Keratinocyte (primary cell): ENCODE data around the gene RFC1. TPM values are rescaled to one million over a fixed set of nuclear protein-coding genes. Genes with fewer than 3 reads are reported as not detected.
A peak's percentile ranks its signal among the peaks of the same experiment; 100 is the strongest.

Experiments used
- DNase-seq: peaks from one replicate; pipeline ENCODE4 v3.0.0-alpha.2; 2011; ENCODE audit warnings: low read depth, missing footprints, low spot score
- FAIRE-seq: peaks from 2 replicates; lab custom pipeline; 2011; peaks lifted over from hg19 to GRCh38; lab: Jason Lieb, UNC
- H2AFZ ChIP-seq: 2 replicates; pipeline ENCODE4 v1.6.0; 2012; ENCODE audit warnings: low read length, control low read depth, inconsistent platforms; ENCODE audit not compliant: control insufficient read depth
- H3K27ac ChIP-seq: 2 replicates; pipeline ENCODE4 v1.5.1; 2011; ENCODE audit warnings: low read length; ENCODE audit not compliant: control insufficient read depth, insufficient read depth
- H3K27me3 ChIP-seq: 3 replicates; pipeline ENCODE4 v1.6.0; 2011; ENCODE audit warnings: low read length; ENCODE audit not compliant: control insufficient read depth, insufficient read depth; ENCODE audit errors: extremely low read depth
- H3K36me3 ChIP-seq, 2 experiments: 2 replicates in 1 of 2; 3 replicates in 1 of 2; pipeline ENCODE4 v1.5.1; 2011; ENCODE audit warnings: low read length in 2 of 2, mild to moderate bottlenecking in 1 of 2; ENCODE audit not compliant: control insufficient read depth in 2 of 2, insufficient read depth in 2 of 2; ENCODE audit errors: extremely low read depth in 1 of 2
- H3K4me1 ChIP-seq: 3 replicates; pipeline ENCODE4 v1.5.1; 2011; ENCODE audit warnings: low read length; ENCODE audit not compliant: control insufficient read depth, insufficient read depth; ENCODE audit errors: extremely low read depth
- H3K4me2 ChIP-seq: 3 replicates; pipeline ENCODE4 v1.6.0; 2011; ENCODE audit warnings: low read depth, low read length; ENCODE audit not compliant: control insufficient read depth, insufficient read depth; ENCODE audit errors: extremely low read depth
- H3K4me3 ChIP-seq, 3 experiments: fragments of 200-600 bp in 1 of 3; sonication (generic) in 1 of 3; 2 replicates in 2 of 3; 3 replicates in 1 of 3; pipeline ENCODE4 v1.5.1; 2011 to 2016; ENCODE audit warnings: low read length in 3 of 3, mild to moderate bottlenecking in 3 of 3, control low read depth in 2 of 3, inconsistent platforms in 1 of 3, low read depth in 1 of 3, mixed read lengths in 1 of 3, mixed run types in 1 of 3, moderate library complexity in 1 of 3; ENCODE audit not compliant: control insufficient read depth in 2 of 3, insufficient read depth in 2 of 3; ENCODE audit errors: extremely low read depth in 1 of 3
- H3K79me2 ChIP-seq: 2 replicates; pipeline ENCODE4 v1.6.0; 2012; ENCODE audit warnings: low read length; ENCODE audit not compliant: control insufficient read depth, insufficient read depth
- H3K9ac ChIP-seq: 3 replicates; pipeline ENCODE4 v1.6.0; 2011; ENCODE audit warnings: low read length; ENCODE audit not compliant: control insufficient read depth, insufficient read depth; ENCODE audit errors: extremely low read depth
- H3K9me1 ChIP-seq: 3 replicates; pipeline ENCODE4 v1.6.0; 2011; ENCODE audit warnings: low read length; ENCODE audit not compliant: control insufficient read depth, insufficient read depth; ENCODE audit errors: extremely low read depth
- H3K9me3 ChIP-seq: 2 replicates; pipeline ENCODE4 v1.5.1; 2012; ENCODE audit warnings: low read depth, low read length; ENCODE audit not compliant: control insufficient read depth
- H4K20me1 ChIP-seq: 3 replicates; pipeline ENCODE4 v1.6.0; 2011; ENCODE audit warnings: low read length; ENCODE audit not compliant: control insufficient read depth, insufficient read depth; ENCODE audit errors: extremely low read depth
- EZH2 ChIP-seq: IDR thresholded peaks from one replicate; pipeline ENCODE4 v1.6.1; 2012; ENCODE audit warnings: inconsistent platforms, mild to moderate bottlenecking, low read length, moderate library complexity
- dilution Hi-C: fragments of 300-500 bp; cut with MboI; formaldehyde crosslinking; loops from one replicate; pipeline ENCODE4 v1.7.0; 2020; ENCODE audit warnings: low sequenced_read_pairs; ENCODE audit not compliant: extremely low pct_ligation_motif_present
- polyA plus RNA-seq, 5 experiments: library from polyadenylated mRNA; depleted of rRNA in 3 of 5; stranded (reverse) in 3 of 5; stranded (forward) in 1 of 5; unstranded in 1 of 5; fragments of >200 nt; gene quantifications; 1 replicate in 1 of 5; 2 replicates in 3 of 5; 3 replicates in 1 of 5; pipeline versions ENCODE4 v1.2.1 to v1.2.3, GENCODE V29; 2011 to 2012; ENCODE audit warnings: missing spikeins in 2 of 5, low read depth in 1 of 5, low replicate concordance in 1 of 5
- TF ChIP-seq, protein P1 (sequence below), 3 experiments: IDR thresholded peaks in 1 of 3; conservative IDR thresholded peaks in 1 of 3; optimal IDR thresholded peaks in 1 of 3; 2 replicates in 2 of 3; 3 replicates in 1 of 3; pipeline versions ENCODE3 to v1.5.1; 2011; ENCODE audit warnings: low read length in 3 of 3, mild to moderate bottlenecking in 3 of 3, moderate library complexity in 2 of 3, control low read depth in 1 of 3, inconsistent platforms in 1 of 3; ENCODE audit not compliant: insufficient read depth in 2 of 3; ENCODE audit errors: extremely low read depth in 1 of 3

The RFC1 gene
- polyA plus RNA-seq, 1 donor (not counting 4 experiments of a cell fraction or from before 2014, with no cell fraction given) = 17.4 TPM

DNA sequence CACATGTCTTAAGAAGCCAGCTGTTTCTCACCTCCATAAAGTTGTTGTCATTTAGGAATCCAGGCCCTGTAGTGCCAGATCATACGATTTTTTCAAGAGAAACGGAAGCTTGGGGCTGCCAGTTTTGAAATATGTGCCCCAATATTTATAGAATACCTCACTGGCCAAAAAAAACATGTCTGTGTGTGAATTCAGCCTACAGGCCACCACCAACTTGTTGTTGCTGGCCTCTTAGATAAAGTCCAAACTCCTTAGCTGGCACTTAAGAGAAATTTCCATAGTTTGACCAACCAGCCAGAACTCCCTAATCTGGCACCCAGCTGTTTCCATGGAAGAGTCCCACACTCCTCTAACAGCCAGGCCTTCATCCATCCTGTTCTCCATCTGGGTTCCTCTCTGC lies 109.7 kb downstream of the RFC1 start:
- Histone ChIP-seq H3K36me3 (no peaks in the 10 kb centered on the region), H3K4me2 (no peak overlapping the region), H2AFZ (no peak overlapping the region), H3K9ac (no peak overlapping the region), H3K27ac (no peak overlapping the region), H3K4me1 (peaks cover 16% of the 10 kb centered on the region), H3K4me3 (no peak overlapping the region), H4K20me1 (no peaks in the 10 kb centered on the region), H3K79me2 (no peaks in the 10 kb centered on the region), H3K9me3 (no peaks in the 10 kb centered on the region), H3K9me1 (no peaks in the 10 kb centered on the region), H3K27me3 (no peaks in the 10 kb centered on the region)
- dilution Hi-C loops = no loop called here
- TF ChIP-seq, protein P1, sequence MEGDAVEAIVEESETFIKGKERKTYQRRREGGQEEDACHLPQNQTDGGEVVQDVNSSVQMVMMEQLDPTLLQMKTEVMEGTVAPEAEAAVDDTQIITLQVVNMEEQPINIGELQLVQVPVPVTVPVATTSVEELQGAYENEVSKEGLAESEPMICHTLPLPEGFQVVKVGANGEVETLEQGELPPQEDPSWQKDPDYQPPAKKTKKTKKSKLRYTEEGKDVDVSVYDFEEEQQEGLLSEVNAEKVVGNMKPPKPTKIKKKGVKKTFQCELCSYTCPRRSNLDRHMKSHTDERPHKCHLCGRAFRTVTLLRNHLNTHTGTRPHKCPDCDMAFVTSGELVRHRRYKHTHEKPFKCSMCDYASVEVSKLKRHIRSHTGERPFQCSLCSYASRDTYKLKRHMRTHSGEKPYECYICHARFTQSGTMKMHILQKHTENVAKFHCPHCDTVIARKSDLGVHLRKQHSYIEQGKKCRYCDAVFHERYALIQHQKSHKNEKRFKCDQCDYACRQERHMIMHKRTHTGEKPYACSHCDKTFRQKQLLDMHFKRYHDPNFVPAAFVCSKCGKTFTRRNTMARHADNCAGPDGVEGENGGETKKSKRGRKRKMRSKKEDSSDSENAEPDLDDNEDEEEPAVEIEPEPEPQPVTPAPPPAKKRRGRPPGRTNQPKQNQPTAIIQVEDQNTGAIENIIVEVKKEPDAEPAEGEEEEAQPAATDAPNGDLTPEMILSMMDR (optimal IDR thresholded peaks at IDR 0.05 in 1 of 3, IDR thresholded peaks at IDR 0.05 in 1 of 3, conservative IDR thresholded peaks at IDR 0.05 in 1 of 3; ENCODE audit: extremely low read depth in 1 of 3, insufficient read depth in 2 of 3, low read length in 3 of 3) = no peak
- TF ChIP-seq EZH2 = no peak
- DNase-seq = no peak
- FAIRE-seq = no peak

DNA sequence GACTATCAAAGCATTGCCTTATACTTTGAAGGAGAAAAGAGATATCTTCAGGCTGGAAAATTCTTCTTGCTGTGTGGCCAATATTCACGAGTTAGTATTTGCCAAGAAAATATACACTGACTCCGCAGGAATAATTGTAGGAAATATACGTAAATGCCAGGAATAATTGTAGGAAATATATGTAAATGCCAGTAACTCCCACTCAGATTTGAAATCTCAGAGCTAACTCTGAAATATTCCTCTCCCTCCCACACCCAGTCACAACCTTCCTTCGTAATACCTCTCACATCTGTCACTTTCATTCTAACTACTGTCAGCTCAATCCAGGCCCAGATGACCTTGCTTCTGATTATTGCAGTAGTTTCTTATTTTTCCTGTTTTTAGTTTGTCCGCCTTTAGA lies 110.3 kb downstream of the RFC1 start:
- Histone ChIP-seq H3K27me3 (no peaks in the 10 kb centered on the region), H2AFZ (no peak overlapping the region), H3K4me1 (peaks cover 16% of the 10 kb centered on the region), H3K4me3 (no peak overlapping the region), H3K9me1 (no peaks in the 10 kb centered on the region), H3K36me3 (no peaks in the 10 kb centered on the region), H3K4me2 (no peak overlapping the region), H4K20me1 (no peaks in the 10 kb centered on the region), H3K9ac (no peak overlapping the region), H3K9me3 (no peaks in the 10 kb centered on the region), H3K79me2 (no peaks in the 10 kb centered on the region), H3K27ac (no peak overlapping the region)
- peak; percentile 34 for FAIRE-seq
- TF ChIP-seq, protein P1 (optimal IDR thresholded peaks at IDR 0.05 in 1 of 3, IDR thresholded peaks at IDR 0.05 in 1 of 3, conservative IDR thresholded peaks at IDR 0.05 in 1 of 3; ENCODE audit: extremely low read depth in 1 of 3, insufficient read depth in 2 of 3, low read length in 3 of 3) = no peak
- TF ChIP-seq EZH2 = no peak
- dilution Hi-C loops = no loop called here
- no peak for DNase-seq
